GM12875 (cell line): ENCODE measurements around the gene RBP2.

Experiments
- H3K4me3 ChIP-seq: one replicate; pipeline ENCODE4 v1.5.1; 2011; ENCODE audit warnings: low read depth, low read length, control low read depth
- CTCF ChIP-seq: IDR thresholded peaks from 2 replicates; pipeline ENCODE4 v1.5.1; 2011; ENCODE audit warnings: low read depth, mild to moderate bottlenecking, control low read depth, inconsistent platforms, low read length, moderate library complexity, borderline replicate concordance; ENCODE audit not compliant: insufficient read depth

The RBP2 gene

DNA sequence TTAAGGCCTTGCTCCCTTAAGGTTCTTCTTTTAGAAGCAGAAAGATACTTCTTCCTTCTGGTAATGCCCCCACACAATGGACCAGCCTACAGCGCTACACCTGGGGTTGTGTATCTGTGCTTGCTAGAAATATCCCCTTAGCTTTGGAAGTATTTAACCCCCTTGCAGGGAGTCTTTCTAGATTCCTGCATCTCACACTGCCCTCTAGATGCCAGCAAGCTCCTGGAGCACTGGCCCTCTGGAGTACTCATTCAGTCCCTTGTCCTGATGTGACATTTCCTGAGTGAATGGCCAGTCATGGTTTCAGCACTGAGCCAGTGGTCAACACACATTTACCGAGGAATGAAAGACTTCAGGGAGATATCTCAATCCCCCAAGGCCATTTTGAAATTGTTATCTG lies 30.4 kb upstream of the RBP2 start:
- no peak overlapping the region for H3K4me3 ChIP-seq
- no peak for TF ChIP-seq CTCF

- TF ChIP-seq CTCF, result no peak
- no peak overlapping the region for H3K4me3 ChIP-seq
Observed at GRCh38 chr3:139505829-139506386, 29.6 kb upstream of the RBP2 start.

GRCh38 chr3:139499536-139499935 lies 23.2 kb upstream of the RBP2 start:
- H3K4me3 ChIP-seq, result no peak overlapping the region
- no peak for TF ChIP-seq CTCF

DNA sequence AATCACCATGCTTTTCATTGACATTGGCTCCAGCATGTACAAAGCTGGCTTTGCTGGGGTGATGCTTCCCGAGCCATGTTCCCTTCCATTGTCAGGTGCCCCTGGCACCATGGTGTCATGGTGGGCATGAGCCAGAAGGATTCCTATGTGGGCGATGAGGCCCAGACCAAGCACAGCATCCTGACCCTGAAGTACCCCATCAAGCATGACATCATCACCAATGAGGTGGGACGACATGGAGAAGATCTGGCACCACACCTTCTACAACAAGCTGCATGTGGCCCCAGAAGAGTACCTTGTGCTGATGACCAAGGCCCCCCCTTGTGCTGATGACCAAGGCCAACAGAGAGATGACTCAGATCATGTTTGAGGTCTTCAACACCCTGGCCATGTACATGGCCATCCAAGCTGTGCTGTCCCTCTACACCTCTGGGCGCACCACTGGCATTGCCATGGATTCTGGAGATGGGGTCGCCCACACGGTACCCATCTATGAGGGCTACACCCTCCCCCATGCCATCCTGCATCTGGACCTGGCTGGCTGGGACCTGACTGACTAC lies 17.6 kb upstream of the RBP2 start:
- no peak for TF ChIP-seq CTCF
- H3K4me3 ChIP-seq, result no peak overlapping the region

DNA sequence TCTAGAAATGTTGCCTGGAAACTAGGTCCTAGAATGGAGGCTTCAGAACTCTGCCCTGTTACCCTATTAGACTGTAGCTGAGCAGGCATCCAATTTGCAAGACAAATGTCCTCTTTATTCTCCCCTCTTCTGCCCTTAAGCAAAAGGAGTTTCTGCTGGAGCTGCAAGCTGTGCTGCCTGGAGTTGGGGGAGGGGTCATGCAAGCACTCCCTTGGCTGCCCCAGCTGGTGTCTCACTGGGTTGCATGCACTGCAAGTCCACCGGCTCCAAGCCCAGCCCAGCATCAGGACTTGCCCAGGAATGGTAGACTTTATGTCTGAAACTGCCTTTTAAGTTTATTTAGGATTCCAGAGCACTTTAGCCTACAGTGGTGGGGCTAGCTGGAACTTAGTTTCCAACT lies 15.7 kb upstream of the RBP2 start:
- no peak for TF ChIP-seq CTCF
- H3K4me3 ChIP-seq, result no peak overlapping the region

GRCh38 chr3:139491027-139491700 lies 14.8 kb upstream of the RBP2 start:
- H3K4me3 ChIP-seq, result no peak overlapping the region
- TF ChIP-seq CTCF, result no peak

DNA sequence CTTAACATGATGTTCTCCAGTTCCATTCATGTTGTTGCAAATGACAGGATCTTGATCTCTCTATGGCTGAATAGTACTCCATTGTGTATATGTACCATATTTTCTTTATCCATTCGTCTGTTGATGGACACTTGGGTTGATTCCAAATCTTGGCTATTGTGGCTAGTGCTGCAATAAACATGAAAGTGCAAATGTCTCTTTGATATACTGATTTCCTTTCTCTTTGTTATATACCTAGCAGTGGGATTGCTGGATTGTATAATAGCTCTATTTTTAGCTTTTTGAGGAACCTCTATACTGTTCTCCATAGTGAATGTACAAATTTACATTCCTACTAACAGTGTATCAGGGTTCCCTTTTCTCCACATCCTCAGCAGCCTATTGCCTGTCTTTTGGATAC lies 5.9 kb upstream of the RBP2 start:
- H3K4me3 ChIP-seq, result no peak overlapping the region
- TF ChIP-seq CTCF, result no peak
